Duodenal mucosa (tissue), 2 donors: Measurements from ENCODE around the gene HTT.

Experiments
- H3K27ac ChIP-seq: one replicate; pipeline ENCODE4 v1.7.0; 2013; ENCODE audit warnings: low read depth, low read length
- H3K27me3 ChIP-seq, 2 donors: one replicate each; pipeline ENCODE4 v1.7.0; 2013; ENCODE audit warnings: low read length in 2 of 2, control low read depth in 1 of 2; ENCODE audit not compliant: insufficient read depth in 2 of 2, control insufficient read depth in 1 of 2
- H3K36me3 ChIP-seq, 2 donors: one replicate each; pipeline ENCODE4 v1.7.0; 2013; ENCODE audit warnings: low read length in 2 of 2, control low read depth in 1 of 2; ENCODE audit not compliant: insufficient read depth in 2 of 2, control insufficient read depth in 1 of 2
- H3K4me1 ChIP-seq, 2 donors: one replicate each; pipeline ENCODE4 v1.7.0; 2013; ENCODE audit warnings: low read length in 2 of 2, control low read depth in 1 of 2; ENCODE audit not compliant: insufficient read depth in 2 of 2, control insufficient read depth in 1 of 2
- H3K4me3 ChIP-seq, 2 donors: one replicate each; pipeline ENCODE4 v1.7.0; 2013; ENCODE audit warnings: low read length in 2 of 2, low read depth in 1 of 2
- H3K9ac ChIP-seq, 2 donors: one replicate each; pipeline ENCODE4 v1.7.0; 2013; ENCODE audit warnings: low read length in 2 of 2, low read depth in 1 of 2
- H3K9me3 ChIP-seq, 2 donors: one replicate each; pipeline ENCODE4 v1.7.0; 2013; ENCODE audit warnings: low read length in 2 of 2, control low read depth in 1 of 2; ENCODE audit not compliant: control insufficient read depth in 1 of 2

The HTT gene

GRCh38 chr4:3183008-3183407, 108.5 kb downstream of the HTT start:
- H3K36me3 ChIP-seq: peaks cover 30 to 84% of the 10 kb centered on the region in 2 donors
- no peak overlapping the region for H3K4me3 ChIP-seq
- H3K9me3 ChIP-seq: no peaks in the 10 kb centered on the region
- H3K27ac ChIP-seq: no peak overlapping the region
- H3K4me1 ChIP-seq: no peaks in the 10 kb centered on the region
- H3K27me3 ChIP-seq: no peaks in the 10 kb centered on the region
- no peak overlapping the region for H3K9ac ChIP-seq

- H3K27me3 ChIP-seq: no peaks in the 10 kb centered on the region
- no peak overlapping the region for H3K27ac ChIP-seq
- no peak overlapping the region for H3K4me3 ChIP-seq
- no peak overlapping the region for H3K9ac ChIP-seq
- H3K4me1 ChIP-seq: no peaks in the 10 kb centered on the region
- H3K36me3 ChIP-seq: peaks cover 29 to 84% of the 10 kb centered on the region in 2 donors
- no peaks in the 10 kb centered on the region for H3K9me3 ChIP-seq
Measured at GRCh38 chr4:3184725-3185124, 110.2 kb downstream of the HTT start.

- Histone ChIP-seq H3K4me1 (no peaks in the 10 kb centered on the region), H3K27ac (no peak overlapping the region), H3K27me3 (no peaks in the 10 kb centered on the region), H3K9ac (no peak overlapping the region), H3K9me3 (no peaks in the 10 kb centered on the region), H3K4me3 (no peak overlapping the region), H3K36me3 (peaks cover 29 to 78% of the 10 kb centered on the region in 2 donors)
Measured at GRCh38 chr4:3186609-3187008, 112.1 kb downstream of the HTT start.

DNA sequence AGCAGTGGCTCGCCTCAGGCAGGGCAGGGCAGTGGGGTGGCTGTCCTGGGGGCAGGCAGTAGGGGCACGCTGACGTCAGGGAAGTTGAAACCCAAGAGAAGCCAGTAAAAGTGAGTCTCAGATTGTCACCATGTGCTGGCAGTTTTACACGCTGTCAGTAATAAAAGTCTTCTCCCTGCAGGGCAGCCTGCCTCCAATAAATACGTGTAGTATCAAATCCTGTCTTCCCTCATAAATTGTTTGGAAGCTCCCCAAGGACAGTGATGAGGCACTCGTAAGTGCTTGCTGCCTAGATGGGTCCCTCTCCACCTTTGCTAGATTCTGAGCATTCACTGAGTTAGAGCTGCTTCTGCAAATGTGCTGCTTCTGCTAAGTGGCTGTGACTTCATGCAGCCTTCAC, 113.6 kb downstream of the HTT start:
- no peaks in the 10 kb centered on the region for H3K27me3 ChIP-seq
- no peak overlapping the region for H3K4me3 ChIP-seq
- H3K27ac ChIP-seq: no peak overlapping the region
- H3K9ac ChIP-seq: no peak overlapping the region
- peaks cover 26 to 73% of the 10 kb centered on the region in 2 donors for H3K36me3 ChIP-seq
- H3K9me3 ChIP-seq: no peaks in the 10 kb centered on the region
- H3K4me1 ChIP-seq: no peaks in the 10 kb centered on the region

GRCh38 chr4:3189459-3189858, 115.0 kb downstream of the HTT start:
- Histone ChIP-seq H3K9me3 (no peaks in the 10 kb centered on the region), H3K27ac (no peak overlapping the region), H3K36me3 (peaks cover 22 to 65% of the 10 kb centered on the region in 2 donors), H3K4me1 (no peaks in the 10 kb centered on the region), H3K9ac (no peak overlapping the region), H3K27me3 (no peaks in the 10 kb centered on the region), H3K4me3 (no peak overlapping the region)

- H3K4me1 ChIP-seq: no peaks in the 10 kb centered on the region
- no peak overlapping the region for H3K9ac ChIP-seq
- no peaks in the 10 kb centered on the region for H3K27me3 ChIP-seq
- H3K27ac ChIP-seq: no peak overlapping the region
- no peak overlapping the region for H3K4me3 ChIP-seq
- H3K9me3 ChIP-seq: no peaks in the 10 kb centered on the region
- H3K36me3 ChIP-seq: peaks cover 17 to 63% of the 10 kb centered on the region in 2 donors
Measured at GRCh38 chr4:3190549-3190948, 116.1 kb downstream of the HTT start.

DNA sequence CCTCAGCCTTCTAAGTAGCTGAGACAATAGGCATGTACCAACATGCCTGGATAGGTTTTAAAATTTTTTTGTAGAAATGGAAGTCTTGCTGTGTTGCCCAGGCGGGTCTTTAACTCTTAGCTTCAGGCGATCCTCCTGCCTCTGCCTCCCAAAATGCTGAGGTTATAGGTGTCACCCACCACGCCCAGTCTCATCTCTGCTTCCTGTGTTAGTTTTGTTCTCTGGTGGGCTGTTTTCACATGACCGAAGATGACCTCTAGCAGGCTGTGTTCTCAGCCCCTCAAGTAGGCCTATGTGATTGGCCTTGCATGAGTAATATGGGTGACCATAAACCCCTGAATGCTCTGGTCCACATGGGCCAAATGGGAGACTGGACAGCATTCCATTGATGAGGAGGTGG, 117.7 kb downstream of the HTT start:
- H3K27ac ChIP-seq: no peak overlapping the region
- H3K9me3 ChIP-seq: no peaks in the 10 kb centered on the region
- no peak overlapping the region for H3K4me3 ChIP-seq
- H3K36me3 ChIP-seq: peaks cover 20 to 73% of the 10 kb centered on the region in 2 donors
- no peaks in the 10 kb centered on the region for H3K27me3 ChIP-seq
- H3K4me1 ChIP-seq: no peaks in the 10 kb centered on the region
- no peak overlapping the region for H3K9ac ChIP-seq

DNA sequence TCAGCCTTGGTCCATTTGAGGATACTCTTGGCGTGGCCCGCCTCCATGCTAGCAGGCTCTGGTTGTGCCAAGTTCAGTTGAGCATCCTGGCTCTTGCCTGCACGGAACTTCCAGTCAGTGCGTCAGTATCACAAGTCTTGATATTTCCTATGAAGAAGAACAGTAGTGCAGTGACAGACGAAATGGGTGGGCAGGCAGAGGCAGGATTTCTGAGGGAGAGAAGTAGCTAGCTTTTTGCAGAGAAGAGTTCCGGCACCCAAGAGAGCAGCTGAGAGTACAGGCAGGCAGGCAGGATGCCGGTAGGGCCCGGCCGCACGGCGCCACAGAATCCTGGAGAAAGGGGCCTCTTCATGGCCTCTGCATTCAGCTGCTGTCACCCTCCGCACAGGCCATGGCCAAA, 118.3 kb downstream of the HTT start:
- H3K4me3 ChIP-seq: no peak overlapping the region
- H3K36me3 ChIP-seq: peaks cover 21 to 73% of the 10 kb centered on the region in 2 donors
- H3K27ac ChIP-seq: no peak overlapping the region

DNA sequence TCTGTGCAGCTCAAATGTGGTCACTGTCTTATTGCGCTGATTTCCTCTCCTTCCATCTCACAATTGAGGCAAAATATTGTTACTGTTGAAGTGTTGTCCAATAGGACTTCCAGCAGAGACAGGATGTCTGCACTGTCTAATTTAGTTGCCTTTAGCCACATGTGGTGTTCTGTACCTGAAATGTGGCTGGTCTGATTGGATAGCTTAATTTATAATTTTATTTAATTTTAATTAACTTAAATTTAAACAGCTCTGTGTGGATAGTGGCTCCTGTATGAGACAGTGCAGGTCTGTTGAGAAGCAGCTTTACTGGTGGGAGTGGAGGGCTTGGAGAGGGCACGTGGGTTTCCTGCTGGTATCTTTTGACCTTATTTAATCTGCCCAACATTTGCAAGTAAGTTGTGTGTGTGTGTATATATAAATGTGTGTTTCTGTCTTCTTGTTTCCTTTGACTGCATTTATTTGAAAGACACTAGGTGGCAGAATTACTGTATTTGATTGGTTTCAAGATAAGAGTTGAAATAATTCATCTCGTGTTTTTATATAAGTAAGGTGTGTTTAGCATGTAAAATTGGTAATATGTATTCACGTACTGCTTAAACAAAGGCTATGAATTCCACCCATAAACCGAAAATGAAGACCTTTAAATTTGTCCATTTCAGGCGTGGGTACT, 119.2 kb downstream of the HTT start:
- H3K9ac ChIP-seq: no peak overlapping the region
- no peaks in the 10 kb centered on the region for H3K9me3 ChIP-seq
- H3K27ac ChIP-seq: no peak overlapping the region
- H3K36me3 ChIP-seq: peaks cover 14 to 68% of the 10 kb centered on the region in 2 donors
- no peaks in the 10 kb centered on the region for H3K27me3 ChIP-seq
- H3K4me3 ChIP-seq: no peak overlapping the region
- H3K4me1 ChIP-seq: no peaks in the 10 kb centered on the region

More for the DNA sequence above, 118.3 kb downstream of the HTT start:
- H3K4me1 ChIP-seq: no peaks in the 10 kb centered on the region
- H3K9me3 ChIP-seq: no peaks in the 10 kb centered on the region
- H3K9ac ChIP-seq: no peak overlapping the region
- H3K27me3 ChIP-seq: no peaks in the 10 kb centered on the region

DNA sequence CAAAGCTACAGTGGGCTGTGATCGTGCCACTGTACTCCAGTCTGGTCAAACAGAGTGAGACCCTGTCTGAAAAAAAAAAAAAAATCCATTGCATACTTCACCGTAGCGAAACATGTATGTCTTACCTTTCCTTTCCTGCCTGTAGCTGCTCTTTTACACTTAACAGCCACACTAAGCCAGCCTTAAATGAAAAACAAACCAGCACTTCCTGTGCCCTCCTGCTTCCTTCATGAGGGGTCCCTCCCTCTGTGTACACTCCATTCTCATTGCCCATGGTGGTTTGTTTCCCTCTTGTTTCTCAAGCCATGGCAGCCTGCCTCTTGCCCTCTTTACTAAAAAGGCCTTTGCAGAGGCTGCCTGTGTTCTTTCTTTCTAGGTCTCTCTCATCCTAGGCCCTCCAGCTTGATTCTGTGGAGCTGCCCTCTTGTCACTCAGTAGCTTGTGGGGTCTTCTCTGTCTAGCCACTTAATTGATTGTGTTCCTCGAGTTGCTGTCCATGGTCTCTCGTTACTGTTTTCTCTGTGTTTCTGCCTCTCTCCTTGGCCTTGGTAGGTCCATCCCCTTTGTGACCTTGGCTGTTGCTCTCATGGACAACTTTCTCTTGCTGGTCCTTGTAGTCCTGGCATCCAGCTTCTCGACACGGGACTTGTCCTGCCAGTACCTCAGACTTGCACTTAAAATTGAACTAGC, 122.3 kb downstream of the HTT start:
- no peaks in the 10 kb centered on the region for H3K27me3 ChIP-seq
- H3K4me3 ChIP-seq: no peak overlapping the region
- no peak overlapping the region for H3K9ac ChIP-seq
- peaks cover 0 to 1% of the 10 kb centered on the region in 2 donors for H3K4me1 ChIP-seq
- no peak overlapping the region for H3K27ac ChIP-seq
- H3K36me3 ChIP-seq: peaks cover 21 to 67% of the 10 kb centered on the region in 2 donors
- H3K9me3 ChIP-seq: no peaks in the 10 kb centered on the region
